ENCODE measurements around the gene GABRB1.

- no peak for TF ChIP-seq KLF9 (tag by site-specific recombination; IDR thresholded peaks at IDR 0.05; ENCODE audit: low read depth)
- TF ChIP-seq ZNF274 (IDR thresholded peaks at IDR 0.05; ENCODE audit: low read length) = no peak
- TF ChIP-seq ZNF274 (tag by site-specific recombination; IDR thresholded peaks at IDR 0.05; ENCODE audit: borderline replicate concordance) = no peak
- TF ChIP-seq BCL11B (tag by site-specific recombination; IDR thresholded peaks at IDR 0.05; ENCODE audit: low read depth) = no peak
- TF ChIP-seq OVOL3 (tag by site-specific recombination; IDR thresholded peaks at IDR 0.05) = no peak
- no peak for TF ChIP-seq ZBTB48 (tag by site-specific recombination; IDR thresholded peaks at IDR 0.05)
- TF ChIP-seq KLF1 (tag by site-specific recombination; IDR thresholded peaks at IDR 0.05) = no peak
- no peak for TF ChIP-seq ZBTB49 (tag by site-specific recombination; IDR thresholded peaks at IDR 0.05; ENCODE audit: low read depth)
- no peak for TF ChIP-seq CTCF (tag by site-specific recombination; IDR thresholded peaks at IDR 0.05)
These were observed 176.2 kb downstream of the GABRB1 start for GRCh38 chr4:47207555-47207954.
